Tibial artery (tissue), 4 donors: ENCODE results near the gene RCCD1.

Source experiments
- DNase-seq, 2 donors: peaks; one replicate each; pipeline ENCODE4 v3.0.0-alpha.2; 2019
- H3K27ac ChIP-seq, 2 donors: fragments of 200-600 bp; sonication (generic) in 1 of 2; 1 replicate in 1 of 2; 2 replicates in 1 of 2; pipeline ENCODE4 v1.5.1; 2018 to 2019; ENCODE audit warnings: mild to moderate bottlenecking in 1 of 2
- H3K27me3 ChIP-seq, 2 donors: fragments of 200-600 bp; sonication (generic) in 1 of 2; one replicate each; pipeline versions ENCODE4 v1.5.1 to v1.6.0; 2016 to 2019
- H3K36me3 ChIP-seq, 3 donors: fragments of 200-600 bp; sonication (generic) in 2 of 3; one replicate each; pipeline ENCODE4 v1.5.1; 2016 to 2019; ENCODE audit warnings: mild to moderate bottlenecking in 2 of 3
- H3K4me1 ChIP-seq, 4 donors: fragments of 200-600 bp; sonication (generic) in 2 of 4; 1 replicate in 3 of 4; 2 replicates in 1 of 4; pipeline ENCODE4 v1.5.1; 2016 to 2019
- H3K4me3 ChIP-seq, 2 donors: fragments of 200-600 bp; sonication (generic) in 1 of 2; 1 replicate in 1 of 2; 2 replicates in 1 of 2; pipeline ENCODE4 v1.5.1; 2018 to 2019; ENCODE audit warnings: mild to moderate bottlenecking in 2 of 2
- H3K9me3 ChIP-seq, 3 donors: fragments of 200-600 bp; sonication (generic) in 1 of 3; one replicate each; pipeline ENCODE4 v1.5.1; 2016 to 2019
- intact Hi-C: fragments of 100-400 bp; cut with DNase I; formaldehyde crosslinking; loops from one replicate; pipeline ENCODE4 v1.15.0; 2023; ENCODE audit warnings: low total_unique reads
- TF ChIP-seq, protein P1 (sequence below), 2 experiments: fragments of 200-600 bp in 1 of 2; fragments of 450-650 bp in 1 of 2; IDR thresholded peaks; one replicate each; pipeline ENCODE4 v1.5.1; 2017 to 2019; ENCODE audit warnings: antibody characterized with exemption in 2 of 2, mild to moderate bottlenecking in 1 of 2, moderate library complexity in 1 of 2

Gene RCCD1

GRCh38 chr15:90934256-90934948 lies 20.3 kb upstream of the RCCD1 start:
- TF ChIP-seq, protein P1, sequence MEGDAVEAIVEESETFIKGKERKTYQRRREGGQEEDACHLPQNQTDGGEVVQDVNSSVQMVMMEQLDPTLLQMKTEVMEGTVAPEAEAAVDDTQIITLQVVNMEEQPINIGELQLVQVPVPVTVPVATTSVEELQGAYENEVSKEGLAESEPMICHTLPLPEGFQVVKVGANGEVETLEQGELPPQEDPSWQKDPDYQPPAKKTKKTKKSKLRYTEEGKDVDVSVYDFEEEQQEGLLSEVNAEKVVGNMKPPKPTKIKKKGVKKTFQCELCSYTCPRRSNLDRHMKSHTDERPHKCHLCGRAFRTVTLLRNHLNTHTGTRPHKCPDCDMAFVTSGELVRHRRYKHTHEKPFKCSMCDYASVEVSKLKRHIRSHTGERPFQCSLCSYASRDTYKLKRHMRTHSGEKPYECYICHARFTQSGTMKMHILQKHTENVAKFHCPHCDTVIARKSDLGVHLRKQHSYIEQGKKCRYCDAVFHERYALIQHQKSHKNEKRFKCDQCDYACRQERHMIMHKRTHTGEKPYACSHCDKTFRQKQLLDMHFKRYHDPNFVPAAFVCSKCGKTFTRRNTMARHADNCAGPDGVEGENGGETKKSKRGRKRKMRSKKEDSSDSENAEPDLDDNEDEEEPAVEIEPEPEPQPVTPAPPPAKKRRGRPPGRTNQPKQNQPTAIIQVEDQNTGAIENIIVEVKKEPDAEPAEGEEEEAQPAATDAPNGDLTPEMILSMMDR (IDR thresholded peaks at IDR 0.05): peak; percentile 72 to 89
- DNase-seq: peak; percentile 82 to 92
- Histone ChIP-seq H3K27ac (peak overlapping the region; percentile 82 to 90), H3K4me3 (peak overlapping the region; percentile 65 to 91), H3K27me3 (no peaks in the 10 kb centered on the region), H3K36me3 (peaks cover 5 to 30% (median 11%) of the 10 kb centered on the region in 3 donors), H3K9me3 (no peaks in the 10 kb centered on the region), H3K4me1 (peaks cover 0 to 52% (median 41%) of the 10 kb centered on the region in 4 donors)
- intact Hi-C loops: loop anchor here (5.0 to 10.0 kb wide), 2 partner anchors 62 to 330 kb away; no protein-coding TSS in a partner anchor

GRCh38 chr15:90934949-90935751 lies 19.5 kb upstream of the RCCD1 start, which contains the start of gene UNC45A:
UNC45A (plus strand) TSS chr15:90935285; CDS start chr15:90935325, 40 bp downstream.
- no peaks in the 10 kb centered on the region for H3K27me3 ChIP-seq
- H3K36me3 ChIP-seq: peaks cover 13 to 38% (median 19%) of the 10 kb centered on the region in 3 donors
- H3K4me3 ChIP-seq: peak within 1 kb of the TSS; percentile 65 to 91
- intact Hi-C loops: loop anchor here (5.0 to 10.0 kb wide), 2 partner anchors 63 to 330 kb away; no protein-coding TSS in a partner anchor
- peaks cover 0 to 52% (median 39%) of the 10 kb centered on the region in 4 donors for H3K4me1 ChIP-seq
- peak; percentile 91 to 95 for DNase-seq
- H3K9me3 ChIP-seq: no peaks in the 10 kb centered on the region
- H3K27ac ChIP-seq: peak within 1 kb of the TSS; percentile 82 to 90
- TF ChIP-seq, protein P1 (IDR thresholded peaks at IDR 0.05): no peak

DNA sequence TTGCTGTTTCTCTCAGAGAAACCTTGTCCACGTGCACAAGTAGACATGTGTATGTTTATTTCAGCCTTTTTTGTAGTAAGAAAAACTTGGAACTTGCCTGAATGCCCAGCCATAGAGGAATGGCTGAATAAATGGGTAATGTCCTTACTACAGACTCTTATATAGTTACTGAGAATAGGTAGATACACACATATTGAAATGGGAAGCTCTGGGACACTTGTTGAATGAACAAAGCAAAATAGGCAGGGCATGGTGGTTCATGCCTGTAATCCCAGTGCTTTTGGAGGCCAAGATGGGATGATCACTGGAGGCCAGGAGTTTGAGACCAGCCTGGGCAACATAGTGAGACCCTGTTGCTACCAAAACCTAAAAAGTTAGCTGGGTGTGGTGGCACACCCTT lies 17.9 kb upstream of the RCCD1 start:
- Histone ChIP-seq H3K36me3 (peaks cover 29 to 54% (median 36%) of the 10 kb centered on the region in 3 donors), H3K9me3 (no peaks in the 10 kb centered on the region), H3K4me3 (no peak overlapping the region), H3K27me3 (no peaks in the 10 kb centered on the region), H3K4me1 (peaks cover 0 to 36% (median 30%) of the 10 kb centered on the region in 4 donors), H3K27ac (no peak overlapping the region)
- no peak for DNase-seq
- intact Hi-C loops: loop anchor here (10.0 kb wide), 1 partner anchor 328 kb away; no protein-coding TSS in a partner anchor
- TF ChIP-seq, protein P1 (IDR thresholded peaks at IDR 0.05): no peak

DNA sequence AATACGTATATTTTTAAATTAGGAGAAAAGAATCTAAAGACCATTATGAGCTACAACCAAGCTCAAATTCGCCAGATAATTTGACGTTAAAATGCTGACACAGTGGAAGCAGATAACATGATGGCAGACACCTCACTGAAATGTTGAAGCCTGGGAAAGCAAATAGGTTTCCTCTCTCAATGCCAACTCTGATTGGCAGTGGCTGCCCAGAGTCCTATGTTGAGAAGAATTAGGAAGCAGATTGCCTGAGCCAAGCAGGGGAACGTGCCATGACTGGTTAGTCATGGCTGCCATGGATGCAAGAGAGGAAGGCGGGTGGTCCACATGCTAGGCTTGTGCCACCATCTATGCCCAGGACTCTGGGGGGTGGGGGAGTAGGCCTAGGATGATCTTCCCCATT lies 16.4 kb upstream of the RCCD1 start:
- TF ChIP-seq, protein P1 (IDR thresholded peaks at IDR 0.05): no peak
- peaks cover 43 to 69% (median 50%) of the 10 kb centered on the region in 3 donors for H3K36me3 ChIP-seq
- intact Hi-C loops: loop anchor here (10.0 kb wide), 1 partner anchor 327 kb away; no protein-coding TSS in a partner anchor
- DNase-seq: no peak
- H3K9me3 ChIP-seq: no peaks in the 10 kb centered on the region
- H3K4me3 ChIP-seq: no peak overlapping the region
- no peak overlapping the region for H3K27ac ChIP-seq
- peaks cover 0 to 27% (median 25%) of the 10 kb centered on the region in 4 donors for H3K4me1 ChIP-seq
- H3K27me3 ChIP-seq: no peaks in the 10 kb centered on the region

DNA sequence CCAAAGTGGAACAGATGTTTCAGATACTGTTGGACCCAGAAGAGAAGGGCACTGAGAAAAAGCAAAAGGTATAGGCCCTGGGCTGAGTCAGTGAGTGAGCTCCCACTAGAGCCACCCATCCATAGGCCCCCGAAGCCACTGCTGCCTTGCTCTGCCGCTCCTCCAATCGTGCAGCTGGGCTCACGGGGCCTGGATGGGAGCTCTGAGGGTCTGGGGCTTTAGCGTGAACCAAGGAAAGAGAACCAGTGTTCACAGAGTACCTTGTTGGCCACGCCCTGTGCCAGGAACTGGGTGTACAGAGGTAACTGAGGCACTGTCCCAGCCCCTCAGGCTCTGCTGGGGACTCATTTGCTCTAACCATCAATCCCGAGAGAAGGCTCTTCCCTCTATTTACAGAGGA lies 14.9 kb upstream of the RCCD1 start:
- TF ChIP-seq, protein P1 (IDR thresholded peaks at IDR 0.05): no peak
- no peak overlapping the region for H3K27ac ChIP-seq
- H3K9me3 ChIP-seq: no peaks in the 10 kb centered on the region
- intact Hi-C loops: loop anchor here (10.0 kb wide), 1 partner anchor 325 kb away; no protein-coding TSS in a partner anchor
- H3K36me3 ChIP-seq: peaks cover 58 to 84% (median 65%) of the 10 kb centered on the region in 3 donors
- no peak for DNase-seq
- no peaks in the 10 kb centered on the region for H3K27me3 ChIP-seq
- H3K4me3 ChIP-seq: no peak overlapping the region
- H3K4me1 ChIP-seq: peaks cover 0 to 17% (median 15%) of the 10 kb centered on the region in 4 donors
